GM21515 (cell line): ENCODE results near the gene UNC5C.

Experiments used
- ATAC-seq: cut with Tn5 transposase; IDR thresholded peaks from one replicate; pipeline ENCODE4 v1.9.1; 2021; ENCODE audit not compliant: unreplicated experiment

UNC5C gene

DNA sequence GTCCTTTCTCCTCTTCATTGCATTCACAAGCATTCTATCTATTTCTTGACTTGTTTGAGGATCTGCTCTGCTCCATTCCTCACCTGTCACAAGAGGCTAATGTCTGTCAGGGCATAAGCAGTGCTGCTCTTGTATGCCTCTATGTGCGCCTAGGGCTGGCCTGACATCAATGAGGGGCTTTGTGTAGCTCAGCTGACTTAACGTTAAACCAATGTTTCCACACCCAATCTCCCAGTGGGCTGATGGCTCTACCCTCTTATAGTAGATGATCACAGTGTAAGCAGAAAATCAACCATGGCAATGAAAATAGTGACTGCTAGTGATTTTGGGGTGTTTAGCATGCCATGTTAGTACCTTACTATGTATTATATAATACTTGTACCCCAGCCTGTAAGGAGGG lies 139.0 kb downstream of the UNC5C start:
- ATAC-seq, result no peak

DNA sequence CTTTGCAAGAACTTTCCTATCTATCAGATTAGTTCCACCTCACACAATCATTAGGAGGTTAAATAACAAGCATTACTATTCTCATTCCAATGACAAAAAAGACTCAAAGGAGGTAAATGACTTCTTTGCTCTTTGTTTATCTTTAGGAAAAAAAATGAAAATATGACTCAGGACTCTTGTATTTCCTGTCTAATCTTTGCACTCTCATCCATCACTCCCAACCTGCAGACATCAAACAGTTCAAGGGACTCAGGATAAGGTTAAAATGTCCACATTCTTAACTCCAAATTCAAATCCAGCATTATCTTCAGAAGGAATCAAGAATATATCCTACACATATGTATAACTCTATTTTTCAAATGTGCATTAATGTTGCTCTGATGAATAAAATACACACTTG lies 139.6 kb downstream of the UNC5C start:
- ATAC-seq, result no peak

DNA sequence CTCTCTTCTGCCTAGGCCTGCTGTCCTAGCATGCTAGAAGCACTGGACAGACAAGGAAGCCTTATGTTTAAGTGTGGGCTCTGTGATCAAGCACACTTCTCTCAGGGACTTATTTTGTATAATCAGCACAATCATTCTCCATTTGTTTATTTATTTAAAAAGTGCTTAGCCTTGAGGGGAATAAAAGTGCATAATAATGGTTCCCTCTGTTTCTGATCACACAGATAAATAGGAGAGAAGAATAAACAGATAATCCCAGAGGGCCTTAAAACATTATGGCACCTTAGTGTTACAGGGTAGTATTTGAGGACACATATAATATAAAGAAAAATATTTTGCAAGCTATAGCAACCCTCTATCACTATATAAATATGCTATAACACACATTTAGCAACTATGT lies 146.5 kb downstream of the UNC5C start:
- no peak for ATAC-seq

DNA sequence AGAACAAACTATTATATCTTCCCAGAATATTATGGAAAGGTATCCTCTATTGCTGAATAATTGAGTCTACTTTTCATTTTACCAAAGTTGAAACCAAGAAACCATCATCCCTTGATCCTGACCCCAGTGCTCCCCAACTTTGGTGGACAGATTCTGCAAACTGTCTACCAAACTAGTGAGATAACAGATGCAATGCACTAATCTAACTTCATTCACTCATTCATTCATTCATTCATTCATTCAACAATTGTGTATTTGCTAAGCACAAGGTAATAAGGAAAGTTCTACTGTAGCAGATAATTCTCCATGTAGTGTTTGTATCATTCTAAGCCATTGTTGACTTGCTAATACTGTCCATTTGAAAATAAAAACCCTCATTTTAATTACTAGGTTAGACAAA lies 150.6 kb downstream of the UNC5C start:
- no peak for ATAC-seq

DNA sequence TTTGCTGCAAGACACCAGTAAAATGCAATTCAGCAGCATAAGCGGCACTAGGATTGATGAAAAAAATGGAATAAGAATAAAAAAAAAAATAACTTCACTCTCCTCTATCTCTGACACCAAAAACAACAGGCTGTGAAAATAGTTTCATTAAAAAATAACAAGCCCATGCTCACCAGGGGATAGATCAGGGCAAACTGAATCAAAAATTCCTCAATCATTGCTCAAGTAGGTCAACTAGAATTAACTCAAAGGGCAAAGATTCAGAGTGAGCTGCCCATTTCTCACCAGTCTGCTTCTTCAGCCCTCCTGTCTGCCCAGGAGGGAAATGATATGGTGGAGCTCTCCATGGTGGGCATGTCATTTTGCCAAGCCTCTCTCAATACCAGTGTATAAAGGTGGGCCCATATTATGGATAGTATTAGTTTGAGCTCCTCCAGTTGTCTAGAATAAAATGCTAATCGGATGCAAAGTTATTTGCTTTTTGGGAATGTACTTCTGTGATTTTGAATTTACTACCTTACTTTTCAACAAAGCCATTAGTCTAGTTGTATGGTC lies 153.9 kb downstream of the UNC5C start:
- ATAC-seq, result no peak

DNA sequence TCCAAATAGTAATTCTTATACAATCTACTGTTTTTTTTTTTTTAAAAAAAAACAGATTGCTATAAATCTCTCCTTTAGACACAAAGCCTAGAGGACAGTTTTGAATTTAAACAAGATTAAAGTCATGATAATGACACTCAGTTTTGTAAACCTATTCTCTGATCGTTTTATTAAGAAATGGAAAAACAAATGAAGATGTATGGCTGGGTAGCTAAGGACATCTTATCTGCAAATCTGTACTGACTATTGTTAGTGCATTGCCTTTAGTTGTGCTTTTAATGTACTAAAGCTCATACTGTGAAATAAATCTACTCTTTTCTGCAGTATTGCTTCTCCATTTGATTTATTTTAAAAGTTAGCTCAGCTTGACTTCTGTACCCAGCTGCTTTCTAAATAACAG lies 155.0 kb downstream of the UNC5C start:
- no peak for ATAC-seq

DNA sequence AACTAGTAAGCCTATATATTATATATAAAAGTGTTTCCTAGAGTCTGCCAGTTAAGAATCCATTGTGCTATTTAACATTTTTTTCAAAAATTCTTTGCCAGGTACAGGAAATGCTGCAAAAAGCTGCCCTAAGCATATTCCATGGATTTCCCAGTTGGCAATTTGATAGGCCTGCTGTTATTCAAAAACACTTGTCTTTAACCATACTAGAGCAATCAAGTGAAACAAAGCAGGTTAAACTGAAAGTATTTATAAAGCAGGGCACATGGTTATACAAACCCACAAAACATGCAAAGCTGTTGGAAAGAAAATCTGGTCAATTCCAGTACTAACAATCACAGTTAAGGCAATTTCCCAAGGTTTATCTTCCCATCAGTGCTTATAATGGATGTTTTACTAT lies 159.9 kb downstream of the UNC5C start:
- ATAC-seq, result no peak

DNA sequence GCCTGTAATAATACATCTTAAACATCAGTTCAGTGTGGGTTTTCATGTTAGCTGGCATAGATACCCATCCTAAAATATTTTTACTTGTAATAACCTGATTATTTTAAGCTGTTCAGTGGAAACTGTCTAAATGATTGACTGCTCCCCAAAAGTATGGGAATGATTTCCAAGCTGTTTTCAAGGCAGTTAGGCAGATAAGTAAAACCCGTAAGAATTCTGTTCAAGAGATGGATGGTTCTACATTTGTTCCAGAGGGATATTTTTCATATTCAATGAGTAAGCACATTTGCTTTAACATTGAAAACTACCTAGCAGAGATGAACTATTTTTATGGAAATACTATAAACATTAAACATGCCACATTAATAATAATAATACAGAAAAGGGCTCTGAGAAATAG lies 161.1 kb downstream of the UNC5C start:
- ATAC-seq, result no peak

DNA sequence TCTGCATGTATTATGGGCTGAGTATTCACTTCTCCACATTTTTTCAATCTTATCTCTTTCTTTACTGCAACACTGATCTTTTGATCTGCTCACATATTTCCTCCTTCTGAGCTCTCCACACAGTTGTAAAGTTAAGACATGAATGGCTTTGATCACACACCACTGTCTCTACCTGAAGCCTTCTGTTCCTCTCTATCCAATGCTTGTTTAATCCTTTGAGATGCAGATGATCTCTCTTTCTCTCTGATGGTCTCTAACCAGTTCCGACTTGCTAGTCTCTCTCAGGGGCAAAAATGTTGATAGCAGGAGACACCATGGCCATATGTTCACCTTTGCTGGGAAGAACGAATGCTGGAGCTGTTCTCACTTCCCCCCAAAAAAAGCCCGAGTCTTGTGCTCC lies 162.4 kb downstream of the UNC5C start:
- ATAC-seq, result no peak

DNA sequence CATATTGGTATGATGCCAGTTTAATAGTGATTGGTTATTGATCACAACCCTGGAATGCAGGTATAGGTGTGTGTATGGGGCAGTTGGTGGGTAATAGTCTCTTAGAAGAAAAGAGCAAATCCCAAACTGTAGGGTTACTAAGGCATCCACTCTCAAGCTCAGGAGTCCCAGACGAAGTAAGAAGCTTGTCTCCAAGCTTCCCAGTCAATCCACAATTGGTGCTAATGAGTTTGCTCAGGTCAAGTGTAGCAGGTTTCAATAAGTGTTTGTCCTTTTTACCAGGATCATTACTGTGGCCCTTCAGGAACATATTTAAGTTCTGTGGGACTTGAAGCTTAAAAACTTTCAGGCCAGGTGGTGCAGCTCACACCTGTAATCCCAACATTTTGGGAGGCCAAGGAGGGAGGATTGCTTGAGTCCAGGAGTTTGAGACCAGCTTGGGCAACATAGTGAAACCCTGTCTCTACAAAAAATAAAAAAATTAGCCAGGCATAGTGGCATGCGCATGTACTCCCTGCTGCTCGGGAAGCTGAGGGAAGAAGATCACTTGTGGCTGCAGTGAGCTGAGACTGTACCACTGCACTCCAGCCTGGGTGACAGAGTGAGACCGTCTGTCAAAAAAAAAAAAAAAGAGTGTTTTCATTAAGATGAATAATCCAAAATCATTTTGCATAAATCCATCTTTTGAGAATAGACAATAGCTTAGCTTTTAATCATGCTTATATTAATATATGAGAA lies 166.8 kb downstream of the UNC5C start:
- no peak for ATAC-seq

DNA sequence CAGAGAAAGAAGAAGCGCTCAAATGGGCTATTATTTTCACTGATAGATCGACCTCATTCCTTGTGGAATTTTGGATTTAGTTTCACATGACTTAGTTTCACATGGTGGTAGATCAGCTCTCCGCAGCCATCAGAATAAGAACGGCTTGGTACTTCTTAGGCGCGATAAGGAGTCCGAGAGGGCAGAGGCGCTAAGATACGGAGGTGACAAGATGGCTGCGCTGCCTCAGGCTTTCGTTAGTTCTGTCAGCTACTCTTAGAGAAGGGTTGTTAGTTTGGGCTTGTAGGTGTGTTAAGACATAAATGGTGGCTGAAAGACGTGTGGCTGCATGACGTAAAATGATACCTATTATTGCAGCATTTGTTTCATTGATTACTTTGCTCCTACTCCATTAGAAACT lies 169.1 kb downstream of the UNC5C start:
- no peak for ATAC-seq

DNA sequence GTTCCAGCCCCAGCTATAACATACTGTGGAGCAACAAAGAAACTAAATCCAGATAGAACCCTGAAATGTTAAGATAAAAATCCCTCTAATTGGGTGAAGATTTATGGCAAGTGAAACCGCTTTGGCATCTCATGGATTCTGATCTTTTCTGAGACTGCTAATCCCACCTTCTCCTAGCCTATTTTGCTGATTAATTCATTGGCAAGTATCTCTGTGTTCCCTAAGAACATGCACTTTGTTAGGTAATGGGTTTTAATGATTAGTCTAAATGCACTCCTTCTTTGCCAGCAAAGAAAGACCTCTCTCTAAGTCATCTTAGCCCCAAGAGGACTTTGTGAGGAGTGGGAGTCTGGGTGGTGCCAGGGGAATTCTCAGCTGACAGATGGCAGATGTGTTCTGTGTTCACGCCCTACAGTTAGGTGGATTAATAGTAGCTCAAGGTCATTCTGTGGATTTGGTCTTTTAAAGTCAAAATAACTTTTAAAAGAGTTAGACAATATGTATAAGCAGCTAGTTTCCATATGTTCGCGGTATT lies 171.3 kb downstream of the UNC5C start:
- no peak for ATAC-seq

DNA sequence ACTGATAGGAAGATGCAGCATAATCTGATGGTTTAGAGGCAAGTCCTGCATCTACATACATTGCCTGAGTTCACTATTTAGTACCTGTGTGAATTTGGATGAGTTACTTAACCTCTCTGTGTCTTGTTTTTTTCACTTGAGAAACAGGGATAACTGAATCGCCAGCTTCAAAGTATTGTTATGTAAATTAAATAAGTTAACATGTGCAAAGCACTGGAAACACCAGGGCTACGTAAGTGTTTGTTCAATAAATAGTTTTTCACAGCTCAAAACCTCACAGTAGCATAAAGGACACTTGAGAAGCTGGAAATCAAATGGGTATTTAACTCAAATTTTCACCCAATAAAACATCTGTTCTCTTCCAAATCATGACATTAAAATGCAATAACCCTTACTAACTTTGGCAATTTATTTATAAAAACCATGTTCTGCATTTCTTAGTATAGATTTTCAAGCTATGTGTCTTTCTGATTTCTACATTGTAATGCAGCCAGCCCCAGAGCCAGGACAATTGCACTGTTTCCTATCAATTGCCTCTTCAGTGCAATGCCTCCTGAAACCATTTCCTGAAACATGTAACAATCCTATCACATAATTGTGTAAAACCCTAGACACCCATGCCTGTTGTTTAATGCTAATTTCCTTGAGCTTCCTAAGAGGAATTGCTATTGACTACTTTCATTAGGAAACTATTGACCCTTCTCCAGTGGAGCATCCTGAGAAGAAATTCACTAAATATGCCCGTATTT lies 177.1 kb downstream of the UNC5C start:
- ATAC-seq, result no peak

DNA sequence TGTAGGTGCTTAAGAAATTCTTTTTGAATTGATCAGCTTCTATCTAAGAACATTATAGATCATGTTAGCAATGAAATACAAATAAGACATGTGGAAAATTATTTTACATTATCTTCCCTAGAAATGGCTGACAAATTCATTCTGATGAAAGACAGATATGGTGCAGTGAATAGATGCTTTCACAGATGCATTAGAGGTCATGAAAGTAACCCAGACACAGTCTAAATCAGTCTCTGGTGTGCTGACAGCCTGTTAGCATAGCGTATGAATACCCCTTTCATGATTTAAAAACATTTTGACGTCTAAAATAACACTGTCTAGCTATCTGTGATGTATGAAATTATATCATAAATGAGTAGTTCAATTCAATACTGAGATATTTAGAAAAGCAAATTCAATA lies 180.9 kb downstream of the UNC5C start:
- no peak for ATAC-seq

DNA sequence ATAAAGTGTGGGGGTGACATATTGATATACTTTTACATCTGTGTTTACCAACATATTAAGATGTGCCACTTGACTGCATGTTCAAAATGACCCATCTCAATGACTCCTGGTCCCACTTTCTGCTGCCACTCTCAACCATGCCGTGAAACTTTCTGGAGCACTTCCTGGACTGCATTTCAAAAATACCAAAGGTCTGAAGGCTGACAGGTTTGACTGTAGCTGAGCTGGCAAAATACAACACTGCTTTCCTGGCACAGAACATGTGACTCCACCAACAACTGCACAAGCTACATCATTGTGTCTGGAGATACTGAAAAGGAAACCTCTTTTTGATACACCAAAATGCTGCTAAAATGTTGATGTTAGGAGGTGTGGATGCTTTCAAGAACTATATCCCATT lies 184.8 kb downstream of the UNC5C start:
- ATAC-seq, result no peak

DNA sequence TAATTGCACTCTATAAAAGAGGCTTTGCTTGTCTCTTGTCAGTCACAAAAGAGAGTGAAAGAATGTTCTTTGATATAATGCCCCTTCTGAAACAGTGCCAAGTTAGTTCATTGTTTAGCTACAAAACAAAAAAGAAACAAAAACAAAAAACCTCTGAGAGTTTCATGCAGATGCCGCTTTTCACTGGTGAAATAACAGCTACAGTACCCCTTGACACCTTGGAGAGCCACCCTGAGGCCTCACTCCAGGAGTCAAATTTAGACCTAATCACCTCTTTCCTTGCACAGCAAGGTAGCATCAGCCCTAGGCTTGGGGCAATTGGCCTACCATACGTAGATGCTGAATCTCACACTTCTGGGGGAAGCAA lies 185.2 kb downstream of the UNC5C start:
- ATAC-seq, result no peak

DNA sequence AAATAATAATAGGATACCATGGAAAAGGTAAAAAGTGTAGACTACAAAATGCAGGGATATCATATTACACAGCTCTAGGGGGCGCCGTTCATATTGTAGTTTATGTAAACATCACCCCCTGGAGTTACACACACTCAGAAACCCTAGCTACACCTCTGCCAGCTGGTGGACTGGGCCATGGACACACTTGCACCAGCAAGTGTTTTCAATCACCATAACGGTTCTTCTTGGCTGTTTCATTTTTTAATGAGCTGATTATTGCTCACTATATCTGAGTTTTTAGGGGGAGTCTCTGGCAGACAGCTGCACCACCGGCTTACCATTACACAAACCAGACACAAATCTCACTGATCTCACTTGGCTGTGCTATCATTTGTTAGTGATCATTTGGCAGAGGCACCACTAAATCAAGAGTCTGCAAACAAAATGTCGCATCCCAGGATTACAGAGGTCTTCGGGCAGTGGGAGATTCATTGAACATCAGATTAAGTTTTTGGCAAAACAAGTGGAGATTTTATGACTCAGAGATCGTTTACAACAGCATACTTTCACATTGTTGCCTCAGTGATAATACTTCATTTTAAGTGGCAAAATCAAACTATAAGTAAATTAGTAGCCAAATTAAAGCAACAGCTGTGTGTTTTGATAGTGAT lies 185.7 kb downstream of the UNC5C start:
- ATAC-seq, result no peak

DNA sequence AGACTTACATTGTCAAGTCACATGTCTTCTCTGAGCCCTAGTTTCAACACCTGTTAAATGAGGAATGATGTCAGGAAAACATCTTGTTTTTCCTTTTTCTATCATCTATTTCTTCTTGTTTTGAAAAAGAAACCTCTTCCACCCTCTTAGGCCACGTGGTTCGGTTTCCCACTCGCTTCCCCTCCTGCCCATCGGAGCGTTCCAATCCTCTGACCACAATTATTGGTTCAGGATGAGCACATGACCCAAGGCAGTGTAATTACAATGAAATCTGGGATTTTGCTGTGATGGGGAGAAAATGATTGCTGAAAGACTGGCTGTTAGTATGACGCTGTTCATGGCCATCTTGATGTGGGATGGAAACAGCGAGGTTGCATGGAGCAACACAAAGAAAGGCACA lies 186.7 kb downstream of the UNC5C start:
- ATAC-seq, result no peak

DNA sequence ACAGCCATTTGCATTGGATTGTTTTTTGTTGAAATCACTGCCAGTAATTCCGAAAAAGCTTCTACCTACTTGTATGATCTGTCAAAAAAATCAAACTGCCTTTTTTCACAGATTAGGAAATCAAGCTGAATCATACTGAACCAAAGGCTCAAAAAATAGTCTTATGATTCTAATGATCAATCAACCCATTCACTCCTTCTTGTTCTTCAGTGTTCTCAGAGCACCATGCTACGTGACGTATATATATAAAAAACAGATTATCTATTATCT lies 187.1 kb downstream of the UNC5C start:
- ATAC-seq, result no peak

DNA sequence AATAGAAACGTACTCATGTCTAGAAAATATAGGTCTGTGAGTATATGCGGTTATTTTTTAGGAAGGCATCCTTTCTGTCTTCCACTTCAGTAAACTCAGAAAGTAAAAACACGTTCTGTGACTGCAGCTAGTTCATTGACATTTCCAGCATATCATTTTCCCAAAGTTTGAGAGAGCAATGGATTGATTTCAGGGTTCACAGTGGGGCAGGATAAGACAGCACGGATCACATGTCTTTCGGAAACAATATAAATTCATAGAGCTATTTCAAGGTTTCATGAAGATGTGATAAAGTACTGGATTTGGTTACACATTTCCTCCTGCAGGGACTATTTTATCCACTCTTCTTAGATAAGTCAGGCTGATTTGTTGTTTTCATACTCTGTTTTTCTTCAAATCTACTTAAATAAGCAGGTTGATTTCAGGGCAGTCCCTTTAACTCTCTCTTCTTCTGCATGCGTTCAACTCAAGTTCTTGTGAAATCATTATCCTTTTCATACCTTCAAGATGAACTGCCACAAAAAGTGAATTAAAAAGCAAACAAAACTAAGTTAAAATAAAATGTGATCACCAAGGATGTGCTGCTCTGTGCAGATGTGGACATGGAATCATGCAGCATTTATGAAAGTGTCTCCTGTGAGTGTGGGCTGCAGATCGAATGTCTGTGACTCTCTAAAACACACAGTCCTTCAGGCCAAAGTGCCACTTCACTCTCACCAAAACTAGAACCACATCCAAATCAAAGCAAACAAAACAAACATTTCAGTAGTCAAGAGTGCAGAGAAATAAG lies 187.7 kb downstream of the UNC5C start:
- ATAC-seq, result no peak

DNA sequence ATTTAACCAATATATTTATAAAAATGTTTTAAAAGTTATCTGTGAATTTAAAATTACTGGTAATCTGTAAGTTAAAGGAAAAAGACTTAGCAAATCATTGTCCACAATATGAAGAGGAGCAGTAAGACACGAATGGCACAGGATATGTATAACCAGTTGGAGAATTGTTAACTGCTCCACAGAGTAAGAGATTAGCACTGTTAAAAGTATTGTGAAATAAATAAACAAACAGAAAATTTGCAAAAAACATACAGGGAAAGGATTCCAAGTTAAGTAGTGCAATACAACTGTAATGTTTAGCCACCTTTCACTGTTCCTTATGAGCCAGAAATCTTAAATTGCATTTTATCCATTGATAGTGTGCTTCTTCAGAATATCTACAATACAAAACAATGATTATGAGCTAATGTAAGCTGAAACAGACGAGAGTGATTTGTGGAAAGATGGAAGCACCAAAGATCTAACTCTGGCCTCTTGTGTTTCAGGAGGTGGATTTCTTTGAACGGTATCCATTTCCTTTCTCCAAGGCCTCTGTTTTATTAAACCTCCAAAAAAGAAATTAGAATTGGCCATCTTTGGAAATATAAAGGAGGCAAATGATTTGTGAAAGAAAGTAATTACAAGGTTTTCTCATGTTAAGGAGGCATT lies 188.4 kb downstream of the UNC5C start:
- ATAC-seq, result no peak
